GM12878 (cell line): ENCODE results near the gene ATAD5. TPM values are rescaled to one million over a fixed set of nuclear protein-coding genes. Genes with fewer than 3 reads are reported as not detected.

Experiments used
- ATF7 ChIP-seq: fragments of 450-650 bp; IDR thresholded peaks from 2 replicates; pipeline ENCODE4 v1.6.1; 2016; ENCODE audit warnings: low read depth, mild to moderate bottlenecking
- BHLHE40 ChIP-seq, 2 experiments: fragments of 450-650 bp in 1 of 2; IDR thresholded peaks; 2 replicates each; pipeline ENCODE4 v1.6.1; 2011 to 2017; ENCODE audit warnings: low read depth in 2 of 2, borderline replicate concordance in 1 of 2, improper control_type of control experiment in 1 of 2, low read length in 1 of 2, mild to moderate bottlenecking in 1 of 2
- CBX5 ChIP-seq: sonication (generic); IDR thresholded peaks from 2 replicates; pipeline ENCODE4 v1.6.1; 2016; ENCODE audit warnings: low read depth, moderate library complexity, mild to moderate bottlenecking, inconsistent platforms
- CTCF ChIP-seq, 3 experiments: IDR thresholded peaks in 2 of 3; conservative IDR thresholded peaks in 1 of 3; 2 replicates each; pipeline ENCODE4 v1.5.1; 2011; ENCODE audit warnings: low read depth in 3 of 3, low read length in 3 of 3, mild to moderate bottlenecking in 3 of 3, control low read depth in 2 of 3, moderate library complexity in 2 of 3, inconsistent platforms in 1 of 3, mixed read lengths in 1 of 3; ENCODE audit not compliant: control insufficient read depth in 2 of 3, insufficient read depth in 1 of 3; ENCODE audit errors: extremely low read depth in 1 of 3
- EGR1 ChIP-seq, 2 experiments: IDR thresholded peaks; 1 replicate in 1 of 2; 2 replicates in 1 of 2; pipeline ENCODE4 v1.6.1; 2011 to 2012; ENCODE audit warnings: low read depth in 2 of 2, low read length in 2 of 2, borderline replicate concordance in 1 of 2, mild to moderate bottlenecking in 1 of 2, moderate library complexity in 1 of 2
- HCFC1 ChIP-seq: fragments of 150-350 bp; IDR thresholded peaks from 2 replicates; pipeline ENCODE4 v1.6.1; 2014; ENCODE audit warnings: low read length
- JUNB ChIP-seq: IDR thresholded peaks from 2 replicates; pipeline ENCODE4 v1.6.1; 2016; ENCODE audit warnings: antibody characterized with exemption, mild to moderate bottlenecking
- MXI1 ChIP-seq: fragments of 150-350 bp; IDR thresholded peaks from 2 replicates; pipeline ENCODE4 v1.6.1; 2011; ENCODE audit warnings: low read depth, mild to moderate bottlenecking, inconsistent platforms, low read length, improper control_type of control experiment
- PBX3 ChIP-seq: IDR thresholded peaks from 2 replicates; pipeline ENCODE4 v1.6.1; 2011; ENCODE audit warnings: mild to moderate bottlenecking, low read depth, low read length, moderate library complexity; ENCODE audit not compliant: insufficient replicate concordance
- RFX5 ChIP-seq: IDR thresholded peaks from 2 replicates; pipeline ENCODE4 v1.6.1; 2011; ENCODE audit warnings: low read depth, low read length, improper control_type of control experiment
- SPI1 ChIP-seq: IDR thresholded peaks from 2 replicates; pipeline ENCODE4 v1.6.1; 2011; ENCODE audit warnings: low read depth, mild to moderate bottlenecking, low read length, moderate library complexity, borderline replicate concordance; ENCODE audit not compliant: insufficient read depth
- WRNIP1 ChIP-seq: IDR thresholded peaks from 2 replicates; pipeline ENCODE4 v1.6.1; 2011; ENCODE audit warnings: low read depth, low read length, improper control_type of control experiment, borderline replicate concordance
- ZNF622 ChIP-seq: fragments of 450-650 bp; IDR thresholded peaks from 2 replicates; pipeline ENCODE4 v1.6.1; 2017; ENCODE audit warnings: mild to moderate bottlenecking, inconsistent platforms
- ZSCAN29 ChIP-seq: fragments of 450-650 bp; IDR thresholded peaks from 2 replicates; pipeline ENCODE4 v1.6.1; 2017; ENCODE audit warnings: mild to moderate bottlenecking, moderate library complexity
- polyA plus RNA-seq, 11 experiments: library from polyadenylated mRNA; depleted of rRNA in 4 of 11; unstranded in 6 of 11; stranded (reverse) in 5 of 11; fragments of >200 nt; fragmentation: Nextera tagmentation in 4 of 11; fragmentation: Illumina TruSeq in 1 of 11; extraction: Ambion mirVana in 4 of 11; extraction: Trizol in 1 of 11; gene quantifications; 1 replicate in 1 of 11; 2 replicates in 10 of 11; pipeline versions ENCODE4 v1.2.1 to v1.2.3, GENCODE V29; 2011 to 2016; ENCODE audit warnings: inconsistent platforms in 2 of 11, missing spikeins in 2 of 11, low read depth in 1 of 11
- total RNA-seq, 4 experiments: library from RNA; depleted of rRNA in 3 of 4; stranded (reverse); fragments of >200 nt in 3 of 4; fragmentation: Illumina TruSeq in 1 of 4; extraction: Trizol in 1 of 4; gene quantifications; 2 replicates each; pipeline versions ENCODE4 v1.2.1 to v1.2.3, GENCODE V29; 2013 to 2021
- TF ChIP-seq, protein P1 (sequence below): fragments of 450-650 bp; IDR thresholded peaks from 2 replicates; pipeline ENCODE4 v1.6.1; 2017; ENCODE audit warnings: mild to moderate bottlenecking, moderate library complexity
- TF ChIP-seq, protein P2 (sequence below): fragments of 450-650 bp; IDR thresholded peaks from 2 replicates; pipeline ENCODE4 v1.6.1; 2017; ENCODE audit warnings: mild to moderate bottlenecking, low read depth, inconsistent platforms; ENCODE audit not compliant: poor library complexity, severe bottlenecking

The ATAD5 gene
- total and polyA plus RNA-seq, 10 of the 15 experiments (the other 5 are each of a cell fraction or from before 2014, with no cell fraction given) = 3.8 to 19.7 (median 13.2) TPM

DNA sequence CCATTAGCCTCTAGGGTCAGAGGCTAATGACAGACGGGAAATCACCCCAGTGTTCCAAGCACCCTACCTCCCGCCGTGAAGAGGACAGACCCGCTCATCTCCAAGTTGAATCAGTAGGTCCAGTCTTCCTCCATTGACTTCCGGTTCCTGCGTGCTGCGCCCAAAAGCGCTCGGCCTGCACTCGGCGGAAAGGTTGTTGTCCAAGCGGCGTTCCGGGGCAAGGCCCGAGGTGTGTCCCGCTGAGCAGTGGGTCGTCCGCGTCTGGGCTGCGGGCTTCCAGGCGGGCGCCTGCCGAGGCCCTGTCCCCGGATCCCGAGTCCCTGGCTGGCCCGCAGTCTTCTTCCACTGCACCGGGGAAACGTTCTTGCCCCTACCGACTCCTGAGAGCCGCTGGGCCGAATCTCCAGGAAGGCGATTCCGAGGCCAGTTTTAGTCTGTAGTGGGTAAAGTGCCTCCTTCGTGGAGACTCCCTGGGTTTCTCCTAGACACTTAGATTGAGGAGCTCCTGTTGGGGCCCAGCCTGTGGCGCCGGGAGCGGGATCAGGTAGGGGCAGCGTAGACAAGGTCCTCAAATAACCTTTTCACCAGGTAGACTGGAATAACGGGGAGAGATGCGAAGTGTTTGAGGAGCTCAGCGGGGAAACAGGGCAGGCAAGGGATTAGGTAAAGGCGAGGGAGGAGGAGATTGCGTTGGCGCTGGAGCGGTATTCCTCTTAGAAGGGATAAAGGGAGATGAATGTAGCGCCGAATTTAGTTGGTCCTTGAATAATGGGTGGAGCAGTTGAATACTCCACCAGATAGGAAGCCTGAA, 74.5 kb downstream of the ATAD5 start, which contains the start of gene TEFM (continued):
- TF ChIP-seq, protein P1, sequence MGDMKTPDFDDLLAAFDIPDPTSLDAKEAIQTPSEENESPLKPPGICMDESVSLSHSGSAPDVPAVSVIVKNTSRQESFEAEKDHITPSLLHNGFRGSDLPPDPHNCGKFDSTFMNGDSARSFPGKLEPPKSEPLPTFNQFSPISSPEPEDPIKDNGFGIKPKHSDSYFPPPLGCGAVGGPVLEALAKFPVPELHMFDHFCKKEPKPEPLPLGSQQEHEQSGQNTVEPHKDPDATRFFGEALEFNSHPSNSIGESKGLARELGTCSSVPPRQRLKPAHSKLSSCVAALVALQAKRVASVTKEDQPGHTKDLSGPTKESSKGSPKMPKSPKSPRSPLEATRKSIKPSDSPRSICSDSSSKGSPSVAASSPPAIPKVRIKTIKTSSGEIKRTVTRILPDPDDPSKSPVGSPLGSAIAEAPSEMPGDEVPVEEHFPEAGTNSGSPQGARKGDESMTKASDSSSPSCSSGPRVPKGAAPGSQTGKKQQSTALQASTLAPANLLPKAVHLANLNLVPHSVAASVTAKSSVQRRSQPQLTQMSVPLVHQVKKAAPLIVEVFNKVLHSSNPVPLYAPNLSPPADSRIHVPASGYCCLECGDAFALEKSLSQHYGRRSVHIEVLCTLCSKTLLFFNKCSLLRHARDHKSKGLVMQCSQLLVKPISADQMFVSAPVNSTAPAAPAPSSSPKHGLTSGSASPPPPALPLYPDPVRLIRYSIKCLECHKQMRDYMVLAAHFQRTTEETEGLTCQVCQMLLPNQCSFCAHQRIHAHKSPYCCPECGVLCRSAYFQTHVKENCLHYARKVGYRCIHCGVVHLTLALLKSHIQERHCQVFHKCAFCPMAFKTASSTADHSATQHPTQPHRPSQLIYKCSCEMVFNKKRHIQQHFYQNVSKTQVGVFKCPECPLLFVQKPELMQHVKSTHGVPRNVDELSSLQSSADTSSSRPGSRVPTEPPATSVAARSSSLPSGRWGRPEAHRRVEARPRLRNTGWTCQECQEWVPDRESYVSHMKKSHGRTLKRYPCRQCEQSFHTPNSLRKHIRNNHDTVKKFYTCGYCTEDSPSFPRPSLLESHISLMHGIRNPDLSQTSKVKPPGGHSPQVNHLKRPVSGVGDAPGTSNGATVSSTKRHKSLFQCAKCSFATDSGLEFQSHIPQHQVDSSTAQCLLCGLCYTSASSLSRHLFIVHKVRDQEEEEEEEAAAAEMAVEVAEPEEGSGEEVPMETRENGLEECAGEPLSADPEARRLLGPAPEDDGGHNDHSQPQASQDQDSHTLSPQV = no peak
- TF ChIP-seq EGR1 (IDR thresholded peaks at IDR 0.05; ENCODE audit: borderline replicate concordance in 1 of 2, low read depth in 2 of 2, low read length in 2 of 2) (peak; percentile 54 to 65; a peak in 2 of 3 replicates), JUNB (0 out of 2 replicates have a peak, but pooled peaks have one; percentile 12), SPI1 (peak; percentile 19; the same call in 1 of the 2 replicates), ATF7 (peak; percentile 37; the same call in 1 of the 2 replicates), WRNIP1 (peak; percentile 57; the same call in 1 of the 2 replicates), CTCF (IDR thresholded peaks at IDR 0.05 in 2 of 3, conservative IDR thresholded peaks at IDR 0.05 in 1 of 3; ENCODE audit: control insufficient read depth in 2 of 3, extremely low read depth in 1 of 3, insufficient read depth in 1 of 3, low read depth in 3 of 3, low read length in 3 of 3) (no peak), CBX5 (peak; percentile 97), MXI1 (peak; percentile 77), PBX3 (no peak), ZNF622 (no peak), HCFC1 (peak; percentile 83), RFX5 (peak; percentile 46; the same call in 1 of the 2 replicates), BHLHE40 (IDR thresholded peaks at IDR 0.05; ENCODE audit: borderline replicate concordance in 1 of 2, low read depth in 2 of 2, low read length in 1 of 2) (peak; percentile 25 to 37; a peak in 1 of 4 replicates), ZSCAN29 (peak; percentile 78; the same call in 1 of the 2 replicates)
- TF ChIP-seq, protein P2, sequence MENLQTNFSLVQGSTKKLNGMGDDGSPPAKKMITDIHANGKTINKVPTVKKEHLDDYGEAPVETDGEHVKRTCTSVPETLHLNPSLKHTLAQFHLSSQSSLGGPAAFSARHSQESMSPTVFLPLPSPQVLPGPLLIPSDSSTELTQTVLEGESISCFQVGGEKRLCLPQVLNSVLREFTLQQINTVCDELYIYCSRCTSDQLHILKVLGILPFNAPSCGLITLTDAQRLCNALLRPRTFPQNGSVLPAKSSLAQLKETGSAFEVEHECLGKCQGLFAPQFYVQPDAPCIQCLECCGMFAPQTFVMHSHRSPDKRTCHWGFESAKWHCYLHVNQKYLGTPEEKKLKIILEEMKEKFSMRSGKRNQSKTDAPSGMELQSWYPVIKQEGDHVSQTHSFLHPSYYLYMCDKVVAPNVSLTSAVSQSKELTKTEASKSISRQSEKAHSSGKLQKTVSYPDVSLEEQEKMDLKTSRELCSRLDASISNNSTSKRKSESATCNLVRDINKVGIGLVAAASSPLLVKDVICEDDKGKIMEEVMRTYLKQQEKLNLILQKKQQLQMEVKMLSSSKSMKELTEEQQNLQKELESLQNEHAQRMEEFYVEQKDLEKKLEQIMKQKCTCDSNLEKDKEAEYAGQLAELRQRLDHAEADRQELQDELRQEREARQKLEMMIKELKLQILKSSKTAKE = peak; percentile 18
